K562 (cell line): ENCODE data around the gene SLBP. TPM values are rescaled to one million over a fixed set of nuclear protein-coding genes. Genes with fewer than 3 reads are reported as not detected.

ENCODE experiments used
- ATF3 ChIP-seq, 2 experiments: fragments of 450-650 bp in 1 of 2; sonication (generic) in 1 of 2; formaldehyde crosslinking in 1 of 2; IDR thresholded peaks in 1 of 2; conservative IDR thresholded peaks in 1 of 2; 2 replicates each; pipeline versions ENCODE4 v1.6.1 to v1.8.1; 2016 to 2023; ENCODE audit warnings: mild to moderate bottlenecking in 2 of 2, moderate library complexity in 2 of 2, inconsistent platforms in 1 of 2, missing genetic modification reagents in 1 of 2
- BRD9 ChIP-seq: fragments of 450-650 bp; IDR thresholded peaks from 2 replicates; pipeline ENCODE4 v1.6.1; 2018; ENCODE audit warnings: low read depth; ENCODE audit not compliant: partially characterized antibody
- COPS2 ChIP-seq: fragments of 450-650 bp; conservative IDR thresholded peaks from 2 replicates; pipeline ENCODE4 v1.6.1; 2016; ENCODE audit warnings: mild to moderate bottlenecking, moderate library complexity
- CTBP1 ChIP-seq: fragments of 450-650 bp; IDR thresholded peaks from 2 replicates; pipeline ENCODE4 v1.6.1; 2016; ENCODE audit warnings: borderline replicate concordance
- EZH2 ChIP-seq: IDR thresholded peaks from 2 replicates; pipeline ENCODE4 v1.6.1; 2012; ENCODE audit warnings: low read depth, mild to moderate bottlenecking, inconsistent platforms, low read length, borderline replicate concordance
- FOSL1 ChIP-seq: fragments of 200-800 bp; sonication (Bioruptor generic); conservative IDR thresholded peaks from 2 replicates; pipeline ENCODE4 v1.6.1; 2016; ENCODE audit warnings: missing genetic modification characterization, missing compliant biosample characterization
- GTF2B ChIP-seq: IDR thresholded peaks from 2 replicates; pipeline ENCODE4 v1.6.1; 2011; ENCODE audit not compliant: insufficient read length; ENCODE audit errors: extremely low read depth
- GTF2F1 ChIP-seq: IDR thresholded peaks from 2 replicates; pipeline ENCODE4 v1.6.1; 2011; ENCODE audit warnings: low read depth, low read length, improper control_type of control experiment
- JUNB ChIP-seq: fragments of 450-650 bp; formaldehyde crosslinking; conservative IDR thresholded peaks from 2 replicates; pipeline ENCODE4 v1.4.0; 2020; ENCODE audit warnings: mild to moderate bottlenecking
- KDM5B ChIP-seq: fragments of 200-600 bp; sonication (generic); IDR thresholded peaks from 2 replicates; pipeline ENCODE4 v1.6.1; 2012; ENCODE audit warnings: low read depth, mild to moderate bottlenecking, moderate library complexity, low read length, control low read depth, inconsistent platforms; ENCODE audit not compliant: insufficient replicate concordance
- MCM5 ChIP-seq: fragments of 450-650 bp; IDR thresholded peaks from 2 replicates; pipeline ENCODE4 v1.6.1; 2016; ENCODE audit warnings: low read depth
- PCBP1 ChIP-seq: fragments of 200-400 bp; formaldehyde crosslinking; IDR thresholded peaks from 2 replicates; pipeline ENCODE4 v1.6.1; 2018; ENCODE audit warnings: mild to moderate bottlenecking, low read depth, low read length; ENCODE audit not compliant: poor library complexity, severe bottlenecking
- RBFOX2 ChIP-seq: fragments of 200-400 bp; formaldehyde crosslinking; IDR thresholded peaks from 2 replicates; pipeline ENCODE4 v1.6.1; 2017; ENCODE audit warnings: low read depth, mild to moderate bottlenecking, low read length, moderate library complexity
- SMARCB1 ChIP-seq: IDR thresholded peaks from 2 replicates; pipeline ENCODE4 v1.6.1; 2011; ENCODE audit warnings: improper control_type of control experiment, low read depth; ENCODE audit not compliant: insufficient read length
- TBP ChIP-seq: optimal IDR thresholded peaks from 2 replicates; pipeline ENCODE3; 2011; ENCODE audit warnings: low read depth, low read length, improper control_type of control experiment
- ZNF512 ChIP-seq: IDR thresholded peaks from 2 replicates; pipeline ENCODE4 v1.6.1; 2016; ENCODE audit warnings: missing genetic modification characterization, missing compliant biosample characterization
- ZNF79 ChIP-seq: fragments of 250-450 bp; sonication (Bioruptor Pico); IDR thresholded peaks from 2 replicates; pipeline ENCODE4 v1.4.0; 2020; ENCODE audit warnings: low read depth, mild to moderate bottlenecking, moderate library complexity
- ZZZ3 ChIP-seq: fragments of 450-650 bp; IDR thresholded peaks from 2 replicates; pipeline ENCODE4 v1.6.1; 2016; ENCODE audit warnings: antibody characterized with exemption, mild to moderate bottlenecking, moderate library complexity
- polyA plus RNA-seq, 8 experiments: library from polyadenylated mRNA; depleted of rRNA in 4 of 8; stranded (reverse) in 5 of 8; unstranded in 3 of 8; fragments of >200 nt; fragmentation: Nextera tagmentation in 2 of 8; fragmentation: Illumina TruSeq in 1 of 8; extraction: Ambion mirVana in 2 of 8; extraction: Trizol in 1 of 8; gene quantifications; 2 replicates each; pipeline versions ENCODE4 v1.2.1 to v1.2.3, GENCODE V29; 2011 to 2014; ENCODE audit warnings: inconsistent platforms in 1 of 8, missing spikeins in 1 of 8
- total RNA-seq, 7 experiments: library from RNA; depleted of rRNA in 6 of 7; stranded (reverse); fragments of >200 nt in 6 of 7; fragmentation: Illumina TruSeq in 2 of 7; extraction: Trizol in 2 of 7; gene quantifications; 2 replicates each; pipeline versions ENCODE4 v1.2.1 to v1.2.3, GENCODE V29; 2011 to 2021; ENCODE audit warnings: low replicate concordance in 1 of 7
- TF ChIP-seq, protein P1 (sequence below): sonication (generic); formaldehyde crosslinking; IDR thresholded peaks from 2 replicates; pipeline ENCODE4 v1.8.0; 2022; ENCODE audit warnings: mild to moderate bottlenecking, missing genetic modification reagents, borderline replicate concordance
- TF ChIP-seq, protein P2 (sequence below): IDR thresholded peaks from 3 replicates; pipeline ENCODE4 v1.6.1; 2011; ENCODE audit warnings: borderline replicate concordance, mild to moderate bottlenecking; ENCODE audit not compliant: insufficient read length, insufficient read depth

Gene SLBP
- total and polyA plus RNA-seq, 9 of the 15 experiments (the other 6 are each of a cell fraction or from before 2014, with no cell fraction given), result 49.4 to 221 (median 162) TPM

DNA sequence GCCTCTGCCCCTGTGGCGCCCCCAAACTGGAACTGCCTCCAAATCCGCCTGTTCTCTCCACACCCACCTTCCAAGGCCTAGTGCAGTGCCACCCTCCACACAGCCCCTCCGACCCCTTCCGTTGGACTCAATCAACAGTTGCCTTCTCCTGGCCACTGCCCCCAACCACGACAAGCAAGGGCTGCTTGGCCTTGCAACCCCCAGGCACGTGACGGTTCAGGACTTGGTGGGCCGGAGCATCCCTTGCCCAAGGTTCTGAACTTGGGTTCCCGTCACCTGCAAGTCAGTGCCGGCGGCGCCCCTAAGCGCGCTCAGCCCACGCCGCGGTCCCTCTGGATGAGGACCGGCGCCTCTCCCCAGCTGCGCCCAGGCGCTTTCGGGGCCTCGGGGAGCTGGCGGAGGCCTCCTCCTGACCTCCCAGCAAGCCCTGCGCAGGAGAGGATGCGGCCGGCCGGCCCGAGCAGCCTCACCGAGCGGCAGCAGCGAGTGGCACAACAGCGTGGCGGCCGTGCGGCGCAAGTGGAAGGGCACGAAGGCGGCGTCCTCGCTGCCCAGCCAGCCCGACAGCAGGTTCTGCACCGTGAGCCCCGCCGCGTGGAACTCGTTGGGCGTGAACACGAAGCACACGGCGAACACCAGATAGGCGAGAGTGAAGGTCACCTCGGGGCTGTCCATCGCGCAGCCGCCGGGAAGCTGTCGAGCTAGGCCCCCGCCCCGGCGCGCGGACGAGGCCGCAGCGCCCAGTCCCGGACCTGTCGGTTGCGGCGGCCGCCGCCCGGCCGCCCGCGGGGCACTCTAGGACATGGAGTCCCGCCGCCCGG, 8.3 kb upstream of the SLBP start (continued):
- TF ChIP-seq GTF2B, result no peak
- no peak for TF ChIP-seq MCM5
- no peak for TF ChIP-seq TBP
- TF ChIP-seq RBFOX2, result peak; percentile 80
- TF ChIP-seq KDM5B, result peak; percentile 78
- TF ChIP-seq, protein P1, sequence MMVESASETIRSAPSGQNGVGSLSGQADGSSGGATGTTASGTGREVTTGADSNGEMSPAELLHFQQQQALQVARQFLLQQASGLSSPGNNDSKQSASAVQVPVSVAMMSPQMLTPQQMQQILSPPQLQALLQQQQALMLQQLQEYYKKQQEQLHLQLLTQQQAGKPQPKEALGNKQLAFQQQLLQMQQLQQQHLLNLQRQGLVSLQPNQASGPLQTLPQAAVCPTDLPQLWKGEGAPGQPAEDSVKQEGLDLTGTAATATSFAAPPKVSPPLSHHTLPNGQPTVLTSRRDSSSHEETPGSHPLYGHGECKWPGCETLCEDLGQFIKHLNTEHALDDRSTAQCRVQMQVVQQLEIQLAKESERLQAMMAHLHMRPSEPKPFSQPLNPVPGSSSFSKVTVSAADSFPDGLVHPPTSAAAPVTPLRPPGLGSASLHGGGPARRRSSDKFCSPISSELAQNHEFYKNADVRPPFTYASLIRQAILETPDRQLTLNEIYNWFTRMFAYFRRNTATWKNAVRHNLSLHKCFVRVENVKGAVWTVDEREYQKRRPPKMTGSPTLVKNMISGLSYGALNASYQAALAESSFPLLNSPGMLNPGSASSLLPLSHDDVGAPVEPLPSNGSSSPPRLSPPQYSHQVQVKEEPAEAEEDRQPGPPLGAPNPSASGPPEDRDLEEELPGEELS (CRISPR knock-in tag), result no peak
- TF ChIP-seq JUNB (CRISPR knock-in tag), result no peak
- TF ChIP-seq BRD9, result no peak
- no peak for TF ChIP-seq ZNF79 (CRISPR knock-in tag)
- no peak for TF ChIP-seq ZNF512 (tag)
- no peak for TF ChIP-seq FOSL1 (tag)
- TF ChIP-seq PCBP1, result no peak
- no peak for TF ChIP-seq SMARCB1
- TF ChIP-seq ATF3 (IDR thresholded peaks at IDR 0.05), result no peak
- TF ChIP-seq ATF3 (CRISPR knock-in tag; conservative IDR thresholded peaks at IDR 0.05), result no peak
- no peak for TF ChIP-seq COPS2
- TF ChIP-seq, protein P2, sequence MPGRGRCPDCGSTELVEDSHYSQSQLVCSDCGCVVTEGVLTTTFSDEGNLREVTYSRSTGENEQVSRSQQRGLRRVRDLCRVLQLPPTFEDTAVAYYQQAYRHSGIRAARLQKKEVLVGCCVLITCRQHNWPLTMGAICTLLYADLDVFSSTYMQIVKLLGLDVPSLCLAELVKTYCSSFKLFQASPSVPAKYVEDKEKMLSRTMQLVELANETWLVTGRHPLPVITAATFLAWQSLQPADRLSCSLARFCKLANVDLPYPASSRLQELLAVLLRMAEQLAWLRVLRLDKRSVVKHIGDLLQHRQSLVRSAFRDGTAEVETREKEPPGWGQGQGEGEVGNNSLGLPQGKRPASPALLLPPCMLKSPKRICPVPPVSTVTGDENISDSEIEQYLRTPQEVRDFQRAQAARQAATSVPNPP, result no peak
- TF ChIP-seq EZH2, result no peak
- TF ChIP-seq ZZZ3, result no peak
- no peak for TF ChIP-seq GTF2F1
- peak; percentile 54; the same call in 1 of the 2 replicates for TF ChIP-seq CTBP1
